Measurements from ENCODE around the gene OPCML.

The OPCML gene

GRCh38 chr11:132785878-132786277 lies 746.4 kb downstream of the OPCML start:
- no peak for TF ChIP-seq CTCF (conservative IDR thresholded peaks at IDR 0.05; ENCODE audit: low read length)
- DNase-seq (ENCODE audit: low read depth): no peak
- H3K4me3 ChIP-seq (ENCODE audit: low read length): no peak overlapping the region

- no peak for TF ChIP-seq CTCF (conservative IDR thresholded peaks at IDR 0.05; ENCODE audit: low read length)
- no peak overlapping the region for H3K4me3 ChIP-seq (ENCODE audit: low read length)
- DNase-seq (ENCODE audit: low read depth): no peak
Observed at GRCh38 chr11:132784441-132784840, 747.9 kb downstream of the OPCML start.

- DNase-seq (ENCODE audit: low read depth): no peak
- H3K4me3 ChIP-seq (ENCODE audit: low read length): no peak overlapping the region
- no peak for TF ChIP-seq CTCF (conservative IDR thresholded peaks at IDR 0.05; ENCODE audit: low read length)
Observed at GRCh38 chr11:132782102-132782501, 750.2 kb downstream of the OPCML start.

- no peak for TF ChIP-seq CTCF (conservative IDR thresholded peaks at IDR 0.05; ENCODE audit: low read length)
- no peak for DNase-seq (ENCODE audit: low read depth)
- H3K4me3 ChIP-seq (ENCODE audit: low read length): no peak overlapping the region
Observed at GRCh38 chr11:132780046-132780445, 752.3 kb downstream of the OPCML start.

GRCh38 chr11:132779497-132779896 lies 752.8 kb downstream of the OPCML start:
- no peak for TF ChIP-seq CTCF (conservative IDR thresholded peaks at IDR 0.05; ENCODE audit: low read length)
- peak; percentile 44 for DNase-seq (ENCODE audit: low read depth)
- no peak overlapping the region for H3K4me3 ChIP-seq (ENCODE audit: low read length)

GRCh38 chr11:132777067-132777975 lies 755.0 kb downstream of the OPCML start:
- no peak for TF ChIP-seq CTCF (conservative IDR thresholded peaks at IDR 0.05; ENCODE audit: low read length)
- no peak overlapping the region for H3K4me3 ChIP-seq (ENCODE audit: low read length)
- no peak for DNase-seq (ENCODE audit: low read depth)

- DNase-seq (ENCODE audit: low read depth): no peak
- no peak overlapping the region for H3K4me3 ChIP-seq (ENCODE audit: low read length)
- TF ChIP-seq CTCF (conservative IDR thresholded peaks at IDR 0.05; ENCODE audit: low read length): no peak
Observed at GRCh38 chr11:132773751-132774150, 758.5 kb downstream of the OPCML start.

All from AG10803 (cell line).